HG02943 (cell line): Measurements from ENCODE around the gene STIP1.
A peak's percentile ranks its signal among the peaks of the same experiment; 100 is the strongest.

Source experiments
- ATAC-seq: cut with Tn5 transposase; IDR thresholded peaks from one replicate; pipeline ENCODE4 v1.9.1; 2021; ENCODE audit warnings: mild to moderate bottlenecking, low read depth, moderate library complexity; ENCODE audit not compliant: unreplicated experiment

Gene STIP1

DNA sequence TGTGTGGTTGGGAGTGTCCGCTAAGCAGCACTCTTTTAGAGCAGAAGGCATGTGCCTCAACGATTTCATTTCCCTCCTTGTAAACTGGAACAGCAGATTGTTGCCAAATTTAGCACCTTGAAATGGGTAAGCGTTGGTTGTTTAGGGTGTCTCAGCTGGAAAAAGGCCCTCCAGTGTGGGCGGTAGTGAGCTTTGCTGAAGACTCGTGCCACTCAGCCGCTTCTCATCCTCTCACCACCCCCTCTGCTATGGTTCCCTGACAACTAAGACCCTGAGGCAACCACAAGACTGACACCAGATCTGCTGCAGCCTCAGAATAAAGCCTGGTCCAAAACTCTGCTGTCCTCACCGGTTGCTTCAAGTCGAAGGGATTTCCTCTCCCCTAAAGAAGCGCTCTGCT is 10.7 kb downstream of the STIP1 start:
- no peak for ATAC-seq

DNA sequence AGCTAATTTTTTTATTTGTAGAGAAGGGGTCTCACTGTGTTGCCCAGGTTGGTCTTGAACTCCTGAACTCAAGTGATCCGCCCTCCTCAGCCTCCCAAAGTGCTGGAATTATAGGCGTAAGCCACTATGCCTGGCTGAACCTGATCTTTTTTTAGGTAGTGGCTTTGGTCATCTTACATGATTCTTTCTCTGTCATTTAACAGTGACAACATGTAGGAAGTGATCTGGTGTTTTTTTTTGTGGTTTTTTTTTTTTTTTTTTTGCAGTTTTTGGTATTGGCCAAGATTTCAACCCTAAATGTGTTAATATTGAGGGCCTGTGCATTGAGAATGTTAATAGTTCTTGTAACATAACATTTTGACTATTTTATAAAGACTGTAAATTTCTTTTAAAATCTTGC is 12.5 kb downstream of the STIP1 start:
- no peak for ATAC-seq

DNA sequence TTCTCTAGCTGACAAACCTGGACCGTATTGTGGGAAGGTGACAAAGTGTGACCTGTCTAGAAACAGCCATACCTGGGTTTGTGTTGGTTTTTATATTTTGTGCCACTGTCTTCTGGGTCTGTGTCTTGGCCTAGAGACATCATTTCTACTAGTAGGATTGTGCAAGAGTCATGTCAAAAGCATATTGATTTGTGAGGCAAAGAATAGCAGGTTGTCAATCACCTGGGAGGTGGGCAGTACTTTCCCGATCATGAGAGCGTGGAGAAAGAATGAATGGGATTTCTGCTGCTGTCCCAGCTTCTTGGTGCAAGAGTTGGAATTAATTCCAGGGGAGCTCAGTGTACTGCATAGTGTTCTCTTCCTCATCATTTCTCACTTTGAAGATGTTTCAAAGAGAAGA is 15.6 kb downstream of the STIP1 start:
- no peak for ATAC-seq

DNA sequence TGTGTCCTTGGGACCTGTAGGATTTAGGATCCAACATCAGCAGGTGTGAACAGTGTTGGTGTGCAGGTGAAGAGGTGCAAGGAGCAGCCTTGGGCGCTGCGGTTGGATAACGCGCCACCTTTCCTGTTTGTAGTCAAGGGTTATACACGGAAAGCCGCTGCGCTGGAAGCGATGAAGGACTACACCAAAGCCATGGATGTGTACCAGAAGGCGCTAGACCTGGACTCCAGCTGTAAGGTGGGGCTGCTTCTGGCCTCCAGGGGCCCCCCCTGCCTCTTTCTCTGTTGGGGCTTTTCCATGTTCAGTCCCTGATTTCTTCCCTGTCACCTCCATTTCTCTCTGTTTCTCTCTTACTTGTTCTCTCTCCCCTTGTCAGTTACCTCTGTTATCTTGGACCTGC is 17.0 kb downstream of the STIP1 start:
- no peak for ATAC-seq

DNA sequence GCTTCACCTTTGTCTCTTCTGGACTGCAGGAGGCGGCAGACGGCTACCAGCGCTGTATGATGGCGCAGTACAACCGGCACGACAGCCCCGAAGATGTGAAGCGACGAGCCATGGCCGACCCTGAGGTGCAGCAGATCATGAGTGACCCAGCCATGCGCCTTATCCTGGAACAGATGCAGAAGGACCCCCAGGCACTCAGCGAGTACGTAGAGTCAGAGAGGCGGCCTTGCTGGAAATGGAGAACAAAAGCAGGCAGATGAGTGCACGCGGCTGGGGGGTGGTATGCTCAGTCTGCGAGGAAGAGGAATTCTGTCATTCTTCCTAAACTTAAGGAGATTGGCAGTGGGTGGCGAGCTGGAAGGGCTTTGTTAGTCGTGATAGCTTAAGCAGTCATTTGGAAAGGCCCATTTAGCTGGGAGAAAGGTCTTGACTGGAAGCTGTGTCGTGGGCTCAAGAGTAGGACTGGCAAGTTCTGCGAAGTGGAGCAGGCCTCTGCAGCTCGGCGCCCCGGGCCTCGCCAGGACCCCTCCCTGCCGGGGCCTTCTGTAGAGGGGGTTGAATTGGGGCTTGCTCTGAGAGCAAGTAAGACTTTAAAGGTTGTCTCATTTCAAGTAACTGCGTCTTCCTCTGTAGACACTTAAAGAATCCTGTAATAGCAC is 17.6 kb downstream of the STIP1 start:
- no peak for ATAC-seq

DNA sequence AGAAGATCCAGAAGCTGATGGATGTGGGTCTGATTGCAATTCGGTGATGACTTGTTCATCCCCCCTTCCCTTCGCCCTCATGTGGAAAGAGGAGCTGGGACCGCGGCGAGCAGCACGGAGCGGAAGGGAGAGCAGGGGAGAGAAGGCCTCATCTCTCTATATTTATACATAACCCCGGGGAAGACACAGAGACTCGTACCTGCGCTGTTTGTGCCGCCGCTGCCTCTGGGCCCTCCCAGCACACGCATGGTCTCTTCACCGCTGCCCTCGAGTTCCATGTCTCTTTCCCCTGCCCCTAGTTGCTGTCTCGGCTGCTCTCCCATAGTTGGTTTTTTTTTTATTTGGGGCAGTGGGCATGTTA is 18.1 kb downstream of the STIP1 start:
- ATAC-seq: no peak

DNA sequence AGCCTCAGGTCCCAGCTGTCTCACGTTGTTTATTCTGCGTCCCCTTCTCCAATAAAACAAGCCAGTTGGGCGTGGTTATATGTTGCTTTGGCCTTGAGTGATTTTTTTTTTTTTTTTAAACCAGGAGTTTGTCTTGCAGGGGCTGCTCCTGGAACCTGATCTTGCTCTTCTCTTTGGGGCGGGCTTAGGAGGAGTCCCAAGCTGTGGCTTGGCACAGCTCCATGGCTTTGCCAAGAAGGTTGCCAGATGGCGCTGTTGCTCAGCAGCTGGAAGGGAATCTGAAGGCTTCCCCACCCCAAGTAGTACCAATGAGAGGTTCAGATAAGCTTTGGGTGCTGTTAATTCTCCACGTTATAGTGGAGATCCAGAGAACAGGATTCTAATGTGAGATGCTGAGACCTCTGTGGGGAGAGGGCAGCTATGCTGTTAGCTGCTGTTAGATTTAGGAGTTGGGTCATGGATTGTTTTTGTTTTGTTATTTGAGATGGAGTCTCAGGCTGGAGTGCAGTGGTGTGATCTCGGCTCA is 18.6 kb downstream of the STIP1 start:
- no peak for ATAC-seq

DNA sequence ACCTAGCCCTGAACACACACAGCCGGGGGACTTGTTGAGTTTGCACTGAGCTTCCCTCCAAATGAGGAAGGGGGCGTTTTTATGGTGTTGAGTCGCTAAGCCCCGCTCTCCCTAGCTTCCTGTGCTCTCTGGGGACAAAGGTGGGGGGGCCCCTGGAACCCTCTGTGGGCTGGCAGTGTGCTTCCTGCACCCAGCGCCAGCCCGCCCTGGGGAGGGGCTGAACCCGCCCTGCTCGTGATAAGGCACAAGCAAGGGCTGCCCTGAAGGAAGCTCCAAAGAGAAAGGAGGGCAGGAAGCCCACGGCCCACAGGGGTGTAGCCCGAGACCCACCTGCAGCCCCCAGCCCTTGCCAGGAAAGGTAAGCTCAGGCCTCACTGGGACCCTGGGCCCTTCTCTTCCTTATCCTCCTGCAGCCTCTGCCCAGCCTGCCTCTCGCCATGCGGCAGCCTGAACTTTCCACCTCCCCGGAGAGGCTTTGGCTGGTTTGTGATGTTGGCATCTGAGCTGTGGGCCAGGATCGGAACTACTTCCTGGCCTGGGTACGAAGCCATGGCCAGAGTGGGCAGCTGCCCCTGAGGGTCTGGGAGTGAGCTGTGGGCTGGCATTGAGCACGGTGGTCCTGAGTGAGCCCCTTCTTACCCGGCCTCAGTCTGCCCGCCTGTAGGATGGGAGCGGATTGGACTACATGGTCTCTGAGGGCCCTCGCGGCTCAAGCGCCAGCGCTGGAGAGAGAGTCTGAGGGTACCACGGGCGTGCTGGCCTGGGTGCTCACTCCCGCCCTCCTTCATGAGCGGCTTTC is 20.7 kb downstream of the STIP1 start, which contains the start of gene FERMT3:
FERMT3 (plus strand) TSS at position 265 of the 799 bp plus-strand sequence. CDS start 644 bp downstream, outside the sequence.
- no peak for ATAC-seq

DNA sequence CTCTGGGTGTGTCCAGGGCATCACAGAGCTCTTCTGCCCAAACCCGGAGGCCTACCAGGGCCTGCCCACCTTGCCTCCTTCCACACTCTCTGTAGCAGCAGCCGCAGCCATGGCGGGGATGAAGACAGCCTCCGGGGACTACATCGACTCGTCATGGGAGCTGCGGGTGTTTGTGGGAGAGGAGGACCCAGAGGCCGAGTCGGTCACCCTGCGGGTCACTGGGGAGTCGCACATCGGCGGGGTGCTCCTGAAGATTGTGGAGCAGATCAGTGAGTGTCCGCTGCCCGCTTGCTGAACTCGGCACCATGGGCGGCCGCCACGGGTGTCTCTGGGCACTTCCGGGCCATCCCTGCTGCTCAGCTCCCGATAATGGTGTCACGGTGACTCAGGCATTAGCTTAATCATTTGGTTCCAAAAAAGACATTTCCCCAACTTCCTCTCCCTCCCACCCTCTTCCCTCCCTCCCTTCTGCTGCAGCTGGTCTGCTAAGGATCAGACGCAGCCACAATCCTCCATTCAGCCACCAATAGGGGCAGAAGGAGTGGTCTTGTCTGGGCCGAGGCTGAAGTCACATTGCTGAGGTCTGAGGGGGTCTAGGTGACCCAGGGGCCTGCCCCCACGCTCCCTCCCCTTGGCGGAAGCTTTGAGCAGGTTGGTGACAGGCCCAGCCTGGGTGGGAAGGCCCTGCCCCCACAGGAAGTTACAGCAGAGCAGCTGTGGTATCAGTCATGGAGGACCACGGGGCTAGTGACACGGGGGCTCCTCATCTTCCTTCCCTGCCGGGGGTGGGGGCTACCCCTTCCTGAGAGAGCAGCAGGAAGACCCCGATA is 21.5 kb downstream of the STIP1 start:
- ATAC-seq: peak; percentile 53

DNA sequence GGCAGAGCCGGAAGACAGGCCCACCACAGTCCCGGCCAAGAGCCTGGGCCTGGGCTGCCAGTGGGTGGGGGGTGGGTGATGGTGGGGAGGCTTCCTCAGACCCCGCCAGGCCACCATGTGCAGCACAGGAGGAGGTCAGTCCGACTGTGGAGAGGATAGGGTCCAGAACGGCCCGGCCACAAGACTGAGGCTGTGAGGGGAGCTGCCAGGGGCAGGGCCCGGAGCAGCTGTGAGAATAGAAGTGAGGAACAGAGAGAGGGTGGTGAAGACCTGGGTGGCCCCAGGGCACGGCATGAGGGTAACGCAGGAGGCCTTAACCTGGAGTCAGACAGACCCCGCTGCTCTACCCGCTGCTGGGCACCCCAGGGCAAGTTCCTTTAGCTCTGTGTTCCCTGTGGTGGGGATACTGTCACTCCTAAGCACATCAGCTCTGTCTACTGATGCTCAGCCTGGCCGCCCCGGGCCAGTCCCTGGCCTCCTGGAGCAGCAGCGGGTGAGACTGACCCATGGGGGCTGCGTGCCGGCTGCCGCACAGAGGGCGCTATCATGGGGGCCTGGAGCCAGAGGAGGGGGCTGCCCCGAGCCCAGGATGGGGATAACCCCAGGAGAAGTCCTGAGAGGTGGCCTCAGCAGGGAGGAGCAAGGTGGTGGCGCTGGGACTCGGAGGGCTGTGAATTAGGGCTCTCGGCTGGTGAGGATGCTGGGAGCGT is 22.3 kb downstream of the STIP1 start:
- ATAC-seq: peak; percentile 11

DNA sequence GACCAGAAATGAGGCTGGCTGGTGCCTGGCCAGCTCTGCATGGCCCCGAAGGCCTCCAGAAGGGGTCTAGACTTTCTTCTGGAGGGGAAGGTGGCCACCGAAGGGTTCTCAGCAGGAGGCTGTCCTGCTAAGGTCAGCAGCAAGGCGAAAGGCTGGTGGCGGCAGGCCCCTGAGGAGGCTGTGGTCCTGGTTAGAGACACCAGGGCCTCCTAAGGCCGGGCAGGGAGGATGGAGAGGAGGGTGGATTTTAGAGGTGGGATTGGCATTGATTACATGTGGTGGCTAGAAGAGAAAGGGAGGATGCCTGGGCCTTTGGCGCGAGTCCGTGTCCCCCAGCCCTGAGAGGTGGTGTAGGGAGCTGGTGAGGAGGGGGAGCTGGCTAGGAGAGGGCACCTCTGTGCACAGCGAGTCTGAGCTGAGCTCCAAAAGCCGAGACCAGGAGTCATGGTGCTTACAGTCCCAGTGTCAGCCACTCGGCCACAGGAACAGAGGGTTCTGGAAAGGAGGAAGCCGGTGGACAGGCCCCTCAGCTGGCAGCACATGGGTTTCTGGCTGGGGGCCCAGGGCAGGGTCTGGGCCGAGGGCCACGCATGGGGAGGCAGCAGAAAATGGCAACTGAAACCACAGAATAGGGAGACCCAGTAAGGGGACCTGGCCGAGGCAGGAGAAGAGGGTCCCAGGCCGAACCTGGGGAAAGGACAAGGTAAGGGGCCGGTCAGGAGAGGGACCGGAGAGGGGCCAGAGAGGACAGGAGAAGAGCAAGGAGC is 23.0 kb downstream of the STIP1 start:
- no peak for ATAC-seq

DNA sequence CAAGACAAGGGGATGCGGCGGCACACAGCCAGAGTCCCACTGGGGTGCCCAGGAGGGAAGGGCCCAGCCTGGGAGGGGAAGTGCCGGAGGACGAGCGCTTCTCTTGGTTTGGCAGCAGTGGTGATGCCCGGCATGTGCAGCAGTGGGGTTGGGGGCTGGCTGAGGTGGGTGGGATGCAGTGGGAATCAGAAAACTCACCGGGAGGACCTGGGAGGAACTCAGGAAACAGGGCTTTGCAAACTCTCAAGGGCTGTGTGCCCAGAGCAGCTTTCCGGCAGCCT is 23.5 kb downstream of the STIP1 start:
- ATAC-seq: no peak

DNA sequence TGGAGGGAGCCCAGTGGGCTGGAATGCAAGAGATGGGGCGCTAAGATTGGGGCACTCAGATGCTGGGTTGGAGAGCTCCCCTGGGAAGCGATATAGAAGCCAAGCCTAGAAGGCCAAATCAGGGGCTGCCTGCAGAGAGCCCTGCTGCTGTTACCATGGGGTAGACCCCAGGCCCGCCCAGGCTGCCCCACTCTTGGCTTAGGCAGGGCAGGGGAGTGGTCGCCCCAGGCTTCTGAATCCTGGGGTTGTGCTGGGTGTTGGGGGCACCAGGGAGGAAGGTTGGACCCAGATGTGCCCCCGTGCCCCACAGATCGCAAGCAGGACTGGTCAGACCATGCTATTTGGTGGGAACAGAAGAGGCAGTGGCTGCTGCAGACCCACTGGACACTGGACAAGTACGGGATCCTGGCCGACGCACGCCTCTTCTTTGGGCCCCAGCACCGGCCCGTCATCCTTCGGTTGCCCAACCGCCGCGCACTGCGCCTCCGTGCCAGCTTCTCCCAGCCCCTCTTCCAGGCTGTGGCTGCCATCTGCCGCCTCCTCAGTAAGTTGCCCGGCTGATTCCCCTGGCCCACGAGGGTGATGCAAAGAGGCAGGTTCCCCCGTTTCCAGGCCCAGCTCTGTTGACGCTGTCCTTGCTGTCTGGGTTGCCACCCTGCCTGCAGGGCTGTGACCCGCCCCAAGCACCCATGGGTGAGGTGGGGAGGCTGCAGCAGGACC is 24.5 kb downstream of the STIP1 start:
- no peak for ATAC-seq

DNA sequence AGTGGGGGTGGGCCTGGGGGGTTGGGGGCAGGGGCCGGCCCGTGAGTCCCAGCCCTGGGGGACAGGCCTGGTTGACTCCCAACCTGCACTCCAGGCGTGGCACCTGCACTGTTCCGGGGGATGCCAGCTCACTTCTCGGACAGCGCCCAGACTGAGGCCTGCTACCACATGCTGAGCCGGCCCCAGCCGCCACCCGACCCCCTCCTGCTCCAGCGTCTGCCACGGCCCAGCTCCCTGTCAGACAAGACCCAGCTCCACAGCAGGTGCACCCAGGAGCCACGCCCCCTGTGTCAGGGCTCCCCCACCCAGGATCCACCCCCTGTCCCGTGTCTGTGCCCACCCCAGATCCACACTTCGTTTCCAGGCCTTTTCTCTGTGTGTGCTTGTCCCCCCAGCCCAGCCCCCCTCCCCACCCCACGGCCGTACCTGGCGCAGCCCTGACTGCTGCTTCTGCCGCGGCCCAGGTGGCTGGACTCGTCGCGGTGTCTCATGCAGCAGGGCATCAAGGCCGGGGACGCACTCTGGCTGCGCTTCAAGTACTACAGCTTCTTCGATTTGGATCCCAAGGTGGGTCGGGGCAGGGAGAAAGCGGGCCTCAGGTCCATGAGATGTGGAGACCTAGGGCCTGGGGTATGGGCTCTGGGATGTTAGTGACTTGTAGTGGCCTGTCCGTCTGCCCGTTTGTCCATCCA is 25.4 kb downstream of the STIP1 start:
- ATAC-seq: no peak

DNA sequence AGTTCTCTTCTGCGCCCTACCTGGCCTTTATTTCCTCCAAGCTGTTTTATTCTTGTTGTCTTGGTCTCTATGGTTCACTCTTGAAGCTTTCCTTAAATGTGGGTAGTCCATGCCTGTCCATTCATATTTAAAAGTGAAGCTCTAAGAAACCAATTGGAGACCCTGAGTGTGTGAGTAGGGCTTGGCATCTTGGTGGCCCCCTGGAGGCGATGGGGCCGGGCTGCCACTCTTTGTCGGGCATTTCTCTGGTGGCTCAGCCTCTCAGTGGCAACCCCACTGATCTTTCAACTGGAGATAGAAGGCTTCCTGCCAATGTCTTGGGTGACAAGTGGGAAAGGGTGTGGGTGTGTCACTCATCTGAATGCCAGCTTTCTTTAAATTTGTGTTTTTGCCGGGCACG is 30.9 kb downstream of the STIP1 start:
- no peak for ATAC-seq

DNA sequence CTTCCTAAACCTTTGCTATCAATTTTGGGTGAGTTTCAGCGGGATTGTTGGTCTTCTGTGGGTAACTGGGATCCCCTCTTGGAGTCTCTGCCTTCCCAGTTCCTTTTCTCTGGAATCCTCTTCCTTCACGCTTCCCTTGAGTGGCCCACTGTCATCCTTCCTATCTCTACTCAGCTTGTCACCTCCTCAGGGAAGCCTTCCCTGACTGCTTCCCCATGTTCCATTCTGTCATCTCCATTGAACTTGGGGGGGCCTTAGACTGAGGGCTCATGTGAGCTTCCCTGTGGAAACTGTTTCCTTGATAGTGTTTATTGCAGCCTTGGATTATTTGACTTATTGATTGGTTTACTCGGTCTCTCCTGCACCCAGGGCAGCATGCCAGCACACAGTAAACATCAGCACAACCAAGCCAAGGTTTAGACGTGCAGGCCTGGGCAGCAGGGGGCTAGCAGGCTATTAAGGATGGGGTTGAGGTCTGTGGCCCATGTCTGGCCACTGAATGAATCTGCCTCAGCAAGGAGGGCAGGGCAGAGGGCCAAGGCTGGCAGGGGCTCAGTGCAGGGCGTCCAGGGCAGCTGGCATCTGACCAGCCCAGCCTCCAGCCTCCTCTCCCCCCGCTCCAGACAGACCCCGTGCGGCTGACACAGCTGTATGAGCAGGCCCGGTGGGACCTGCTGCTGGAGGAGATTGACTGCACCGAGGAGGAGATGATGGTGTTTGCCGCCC is 32.8 kb downstream of the STIP1 start:
- no peak for ATAC-seq

DNA sequence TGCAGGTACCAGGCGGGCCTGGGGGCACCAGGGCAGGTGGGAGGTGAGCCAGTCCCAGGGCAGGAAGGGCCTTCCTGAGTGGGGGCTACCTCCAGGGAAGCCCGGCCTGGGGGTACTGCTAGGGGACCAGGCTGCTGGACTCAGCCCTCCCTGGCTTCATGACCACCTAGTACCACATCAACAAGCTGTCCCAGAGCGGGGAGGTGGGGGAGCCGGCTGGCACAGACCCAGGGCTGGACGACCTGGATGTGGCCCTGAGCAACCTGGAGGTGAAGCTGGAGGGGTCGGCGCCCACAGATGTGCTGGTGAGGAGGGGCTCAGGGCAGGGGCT is 33.3 kb downstream of the STIP1 start:
- no peak for ATAC-seq

DNA sequence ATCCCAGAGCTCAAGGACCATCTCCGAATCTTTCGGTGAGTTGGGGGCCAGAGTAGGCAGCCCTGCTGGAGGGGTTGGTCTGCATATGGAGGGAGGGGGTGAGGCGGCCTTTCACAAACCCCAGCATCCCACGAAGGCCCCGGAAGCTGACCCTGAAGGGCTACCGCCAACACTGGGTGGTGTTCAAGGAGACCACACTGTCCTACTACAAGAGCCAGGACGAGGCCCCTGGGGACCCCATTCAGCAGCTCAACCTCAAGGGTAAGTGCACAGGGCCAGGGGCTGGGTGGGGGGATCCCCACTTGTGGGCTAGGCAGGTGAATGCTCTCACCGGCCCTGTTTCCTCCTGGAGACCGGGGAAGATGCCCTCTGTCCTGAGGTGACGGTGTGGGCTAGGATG is 33.8 kb downstream of the STIP1 start:
- no peak for ATAC-seq
